HG02870 (cell line): ENCODE data around the gene FHL1.

Experiments used
- ATAC-seq: cut with Tn5 transposase; IDR thresholded peaks from one replicate; pipeline ENCODE4 v1.9.1; 2021; ENCODE audit warnings: mild to moderate bottlenecking, moderate library complexity; ENCODE audit not compliant: unreplicated experiment

Gene FHL1

DNA sequence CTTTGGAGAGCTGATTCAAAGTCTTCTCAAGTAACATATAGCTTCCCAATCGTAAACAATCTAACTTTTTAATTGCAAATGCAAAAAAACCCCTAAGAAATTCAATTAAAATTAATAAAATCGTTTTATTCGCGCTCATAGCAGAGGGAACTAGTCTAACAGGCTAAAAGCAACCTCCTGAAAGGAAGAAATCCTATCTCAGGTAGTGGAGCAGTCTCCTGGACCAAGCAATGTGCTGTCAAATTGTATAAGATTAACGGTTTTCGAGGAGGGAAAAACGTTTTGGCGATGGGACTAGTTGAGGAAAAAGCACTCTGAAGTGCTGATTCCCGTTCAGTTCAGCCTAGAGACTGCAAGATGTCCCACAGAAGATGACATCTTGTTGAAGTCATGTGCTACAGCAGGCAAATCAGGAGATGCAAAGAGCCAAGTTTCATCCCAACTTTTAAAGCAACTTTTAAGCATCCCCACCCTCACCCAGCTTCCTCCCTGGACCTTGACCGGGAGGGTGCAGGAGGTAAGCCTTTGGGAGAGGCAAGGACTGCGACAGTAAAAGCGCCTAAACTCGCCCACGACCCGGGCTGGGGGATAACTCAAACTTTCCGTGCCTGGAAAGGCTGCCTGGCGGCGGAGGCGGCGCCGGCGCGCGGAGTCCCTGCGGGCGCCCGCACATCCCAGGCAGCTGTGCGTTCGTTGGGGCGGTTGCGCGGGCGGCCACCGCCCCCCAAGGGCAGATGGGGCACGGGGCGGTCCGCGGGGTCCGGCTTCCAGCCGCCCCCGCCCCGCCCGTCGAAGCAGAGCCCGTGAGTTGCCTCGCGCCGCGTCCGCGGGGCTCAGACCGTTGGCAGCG lies 103.1 kb downstream of the FHL1 start:
- ATAC-seq, result peak; percentile 25

- ATAC-seq, result peak; percentile 77
Observed at GRCh38 chrX:136251041-136251991, 104.0 kb downstream of the FHL1 start, which contains the start of gene MAP7D3. MAP7D3 (minus strand) TSS chrX:136251400; CDS start chrX:136251358, 42 bp downstream.

GRCh38 chrX:136255541-136255940 lies 108.2 kb downstream of the FHL1 start:
- no peak for ATAC-seq

- ATAC-seq, result no peak
Observed at GRCh38 chrX:136256026-136256425, 108.7 kb downstream of the FHL1 start.

DNA sequence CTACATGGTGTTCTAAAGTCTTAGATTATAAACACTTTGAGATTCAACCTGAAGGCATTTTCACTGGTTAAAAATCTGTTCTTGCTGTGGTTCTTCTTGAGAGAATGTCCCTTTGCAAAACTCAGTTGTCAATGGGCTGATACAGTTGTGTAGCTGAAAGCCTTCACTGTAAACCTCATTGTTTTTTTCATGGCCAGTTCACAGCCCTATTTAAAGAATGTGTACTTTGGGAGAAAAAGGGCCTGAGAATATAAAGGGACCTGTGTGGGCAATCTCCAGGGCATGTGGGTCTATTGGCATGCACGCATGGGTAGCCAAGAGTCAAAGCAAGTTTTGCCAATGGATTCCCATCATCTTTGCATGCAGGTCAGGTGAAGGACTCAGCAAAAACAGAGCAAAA lies 111.6 kb downstream of the FHL1 start:
- ATAC-seq, result no peak

DNA sequence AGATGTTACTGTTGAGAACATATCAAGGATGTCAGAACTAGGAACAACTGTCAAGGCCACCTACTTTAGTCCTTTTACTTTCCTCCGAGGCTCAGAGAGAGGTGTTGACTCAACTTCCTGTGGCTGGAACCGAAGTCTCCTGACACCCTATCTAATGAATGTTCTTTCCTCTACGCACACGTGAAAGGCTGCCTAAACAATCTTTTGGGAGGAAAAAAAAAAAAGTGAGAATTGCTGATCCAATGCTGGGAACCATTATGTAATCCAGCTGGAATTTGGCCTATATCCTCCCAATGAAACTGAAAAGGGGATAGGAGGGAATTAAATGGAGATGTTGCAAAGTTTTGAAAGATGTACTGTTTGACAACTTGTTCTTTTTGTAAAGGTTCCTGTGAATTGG lies 112.2 kb downstream of the FHL1 start:
- ATAC-seq, result no peak

GRCh38 chrX:136260776-136261175 lies 113.4 kb downstream of the FHL1 start:
- no peak for ATAC-seq
